ENCODE data around the gene FIGNL2.

Gene FIGNL2

GRCh38 chr12:51818086-51818485 lies 30.4 kb downstream of the FIGNL2 start:
- DNase-seq (ENCODE audit: low read depth) = no peak
- H3K4me3 ChIP-seq (ENCODE audit: control insufficient read depth, low read depth, low read length) = no peak overlapping the region
- no peak for TF ChIP-seq CTCF (conservative IDR thresholded peaks at IDR 0.05; ENCODE audit: control insufficient read depth, insufficient read depth, low read depth, low read length)

- DNase-seq (ENCODE audit: low read depth) = no peak
- no peak for TF ChIP-seq CTCF (conservative IDR thresholded peaks at IDR 0.05; ENCODE audit: control insufficient read depth, insufficient read depth, low read depth, low read length)
- no peak overlapping the region for H3K4me3 ChIP-seq (ENCODE audit: control insufficient read depth, low read depth, low read length)
Observed at GRCh38 chr12:51817027-51817953, 31.2 kb downstream of the FIGNL2 start.

- TF ChIP-seq CTCF (conservative IDR thresholded peaks at IDR 0.05; ENCODE audit: control insufficient read depth, insufficient read depth, low read depth, low read length) = no peak
- H3K4me3 ChIP-seq (ENCODE audit: control insufficient read depth, low read depth, low read length) = no peak overlapping the region
- DNase-seq (ENCODE audit: low read depth) = no peak
Observed at GRCh38 chr12:51815571-51815970, 32.9 kb downstream of the FIGNL2 start.

- TF ChIP-seq CTCF (conservative IDR thresholded peaks at IDR 0.05; ENCODE audit: control insufficient read depth, insufficient read depth, low read depth, low read length) = peak; percentile 47
Observed at GRCh38 chr12:51814311-51815088, 34.0 kb downstream of the FIGNL2 start.

GRCh38 chr12:51813931-51814310 lies 34.6 kb downstream of the FIGNL2 start:
- TF ChIP-seq CTCF (conservative IDR thresholded peaks at IDR 0.05; ENCODE audit: control insufficient read depth, insufficient read depth, low read depth, low read length) = no peak
- no peak for DNase-seq (ENCODE audit: low read depth)
- H3K4me3 ChIP-seq (ENCODE audit: control insufficient read depth, low read depth, low read length) = no peak overlapping the region

More at GRCh38 chr12:51814311-51815088, 34.0 kb downstream of the FIGNL2 start:
- H3K4me3 ChIP-seq (ENCODE audit: control insufficient read depth, low read depth, low read length) = peak overlapping the region; percentile 42
- peak; percentile 72 for DNase-seq (ENCODE audit: low read depth)

GRCh38 chr12:51812871-51813270 lies 35.6 kb downstream of the FIGNL2 start:
- no peak overlapping the region for H3K4me3 ChIP-seq (ENCODE audit: control insufficient read depth, low read depth, low read length)
- DNase-seq (ENCODE audit: low read depth) = no peak
- no peak for TF ChIP-seq CTCF (conservative IDR thresholded peaks at IDR 0.05; ENCODE audit: control insufficient read depth, insufficient read depth, low read depth, low read length)

Data from fibroblast of mammary gland (primary cell).